ENCODE results near the gene KIF4A.

- no peak for TF ChIP-seq ZKSCAN8 (CRISPR knock-in tag; IDR thresholded peaks at IDR 0.05)
- no peak for TF ChIP-seq POLR2A (conservative IDR thresholded peaks at IDR 0.05)
- no peak for TF ChIP-seq RBM17 (IDR thresholded peaks at IDR 0.05; ENCODE audit: borderline replicate concordance, low read depth, low read length)
- no peak for TF ChIP-seq KLF16 (IDR thresholded peaks at IDR 0.05)
- no peak for TF ChIP-seq BACH1 (tag; IDR thresholded peaks at IDR 0.05)
- TF ChIP-seq TAF1 (IDR thresholded peaks at IDR 0.05; ENCODE audit: control insufficient read depth, extremely low read depth, insufficient read depth, low read length, severe bottlenecking): no peak
These were observed 35.0 kb upstream of the KIF4A start for GRCh38 chrX:70254909-70255308.

Measured in K562 (cell line).